Keratinocyte (primary cell): ENCODE data around the gene PRKCA.

Source experiments
- EZH2 ChIP-seq: IDR thresholded peaks from one replicate; pipeline ENCODE4 v1.6.1; 2012; ENCODE audit warnings: inconsistent platforms, mild to moderate bottlenecking, low read length, moderate library complexity
- TF ChIP-seq, protein P1 (sequence below), 3 experiments: IDR thresholded peaks in 1 of 3; conservative IDR thresholded peaks in 1 of 3; optimal IDR thresholded peaks in 1 of 3; 2 replicates in 2 of 3; 3 replicates in 1 of 3; pipeline versions ENCODE3 to v1.5.1; 2011; ENCODE audit warnings: low read length in 3 of 3, mild to moderate bottlenecking in 3 of 3, moderate library complexity in 2 of 3, control low read depth in 1 of 3, inconsistent platforms in 1 of 3; ENCODE audit not compliant: insufficient read depth in 2 of 3; ENCODE audit errors: extremely low read depth in 1 of 3

DNA sequence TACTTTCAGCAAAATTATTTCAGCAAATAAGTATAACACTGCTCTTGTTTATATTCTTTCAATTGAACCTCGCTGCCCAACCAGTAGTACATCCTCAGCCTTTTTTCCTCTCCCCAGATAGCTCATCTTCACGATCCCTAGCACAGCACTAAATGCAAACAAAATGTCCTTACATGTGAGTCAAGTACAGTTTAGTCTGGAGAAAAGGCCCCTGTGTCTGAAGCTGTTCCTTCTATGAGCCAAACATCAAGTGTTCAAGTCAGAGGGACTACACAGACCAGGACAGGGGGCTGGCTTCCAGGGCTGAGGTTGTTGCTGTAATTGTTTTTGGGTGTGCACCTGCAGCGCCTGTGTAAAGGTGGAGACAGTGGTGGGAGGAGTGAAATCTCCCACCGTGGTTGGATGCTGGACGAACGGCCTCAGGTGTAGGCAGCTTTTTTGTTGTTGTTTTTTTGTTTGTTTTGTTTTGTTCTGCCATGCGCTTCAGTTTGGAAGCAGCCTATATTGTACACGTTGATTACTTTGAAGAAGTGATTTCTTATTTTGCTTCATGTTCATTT lies 147.1 kb downstream of the PRKCA start:
- TF ChIP-seq, protein P1, sequence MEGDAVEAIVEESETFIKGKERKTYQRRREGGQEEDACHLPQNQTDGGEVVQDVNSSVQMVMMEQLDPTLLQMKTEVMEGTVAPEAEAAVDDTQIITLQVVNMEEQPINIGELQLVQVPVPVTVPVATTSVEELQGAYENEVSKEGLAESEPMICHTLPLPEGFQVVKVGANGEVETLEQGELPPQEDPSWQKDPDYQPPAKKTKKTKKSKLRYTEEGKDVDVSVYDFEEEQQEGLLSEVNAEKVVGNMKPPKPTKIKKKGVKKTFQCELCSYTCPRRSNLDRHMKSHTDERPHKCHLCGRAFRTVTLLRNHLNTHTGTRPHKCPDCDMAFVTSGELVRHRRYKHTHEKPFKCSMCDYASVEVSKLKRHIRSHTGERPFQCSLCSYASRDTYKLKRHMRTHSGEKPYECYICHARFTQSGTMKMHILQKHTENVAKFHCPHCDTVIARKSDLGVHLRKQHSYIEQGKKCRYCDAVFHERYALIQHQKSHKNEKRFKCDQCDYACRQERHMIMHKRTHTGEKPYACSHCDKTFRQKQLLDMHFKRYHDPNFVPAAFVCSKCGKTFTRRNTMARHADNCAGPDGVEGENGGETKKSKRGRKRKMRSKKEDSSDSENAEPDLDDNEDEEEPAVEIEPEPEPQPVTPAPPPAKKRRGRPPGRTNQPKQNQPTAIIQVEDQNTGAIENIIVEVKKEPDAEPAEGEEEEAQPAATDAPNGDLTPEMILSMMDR (optimal IDR thresholded peaks at IDR 0.05 in 1 of 3, IDR thresholded peaks at IDR 0.05 in 1 of 3, conservative IDR thresholded peaks at IDR 0.05 in 1 of 3; ENCODE audit: extremely low read depth in 1 of 3, insufficient read depth in 2 of 3, low read length in 3 of 3): no peak
- no peak for TF ChIP-seq EZH2
